Fibroblast of lung (primary cell): Measurements from ENCODE around the gene PGAM5. TPM values are rescaled to one million over a fixed set of nuclear protein-coding genes. Genes with fewer than 3 reads are reported as not detected.

Experiments used
- DNase-seq, 2 donors: peaks; one replicate each; pipeline versions ENCODE4 v3.0.0 to v3.0.0-alpha.2; 2010; ENCODE audit warnings: low read depth in 2 of 2
- H2AFZ ChIP-seq: 2 replicates; pipeline ENCODE4 v1.5.1; 2012; ENCODE audit warnings: low read length, control low read depth, inconsistent platforms
- H3K27ac ChIP-seq: 2 replicates; pipeline ENCODE4 v1.5.1; 2011; ENCODE audit warnings: low read length, control low read depth; ENCODE audit not compliant: insufficient read depth
- H3K27me3 ChIP-seq: 2 replicates; pipeline ENCODE4 v1.5.1; 2011; ENCODE audit warnings: mild to moderate bottlenecking, low read length; ENCODE audit not compliant: control insufficient read depth, insufficient read depth
- H3K36me3 ChIP-seq: 2 replicates; pipeline ENCODE4 v1.5.1; 2011; ENCODE audit warnings: low read length; ENCODE audit not compliant: control insufficient read depth, insufficient read depth
- H3K4me1 ChIP-seq: 2 replicates; pipeline ENCODE4 v1.5.1; 2011; ENCODE audit warnings: low read length; ENCODE audit not compliant: control insufficient read depth, insufficient read depth; ENCODE audit errors: extremely low read depth
- H3K4me2 ChIP-seq: 2 replicates; pipeline ENCODE4 v1.5.1; 2011; ENCODE audit warnings: low read length, control low read depth; ENCODE audit not compliant: insufficient read depth; ENCODE audit errors: extremely low read depth
- H3K4me3 ChIP-seq, 4 experiments: fragments of 200-600 bp in 1 of 4; sonication (generic) in 1 of 4; replicated peaks in 1 of 4; 2 replicates each; pipeline ENCODE4 v1.5.1; 2011 to 2016; ENCODE audit warnings: low read length in 4 of 4, low read depth in 3 of 4, mild to moderate bottlenecking in 3 of 4, control low read depth in 2 of 4, inconsistent platforms in 1 of 4, mixed read lengths in 1 of 4; ENCODE audit not compliant: insufficient read depth in 1 of 4; ENCODE audit errors: control extremely low read depth in 1 of 4
- H3K79me2 ChIP-seq: 2 replicates; pipeline ENCODE4 v1.5.1; 2012; ENCODE audit warnings: mild to moderate bottlenecking, low read length, inconsistent platforms; ENCODE audit not compliant: control insufficient read depth, insufficient read depth
- H3K9ac ChIP-seq: 2 replicates; pipeline ENCODE4 v1.5.1; 2011; ENCODE audit warnings: mild to moderate bottlenecking, low read length, control low read depth; ENCODE audit not compliant: insufficient read depth
- H3K9me3 ChIP-seq: 2 replicates; pipeline ENCODE4 v1.5.1; 2012; ENCODE audit warnings: low read depth, low read length; ENCODE audit not compliant: control insufficient read depth, insufficient read depth
- H4K20me1 ChIP-seq: 2 replicates; pipeline ENCODE4 v1.5.1; 2011; ENCODE audit warnings: low read length; ENCODE audit not compliant: control insufficient read depth, insufficient read depth; ENCODE audit errors: extremely low read depth
- CTCF ChIP-seq, 2 donors: IDR thresholded peaks in 1 of 2; conservative IDR thresholded peaks in 1 of 2; 1 replicate in 1 of 2; 2 replicates in 1 of 2; pipeline ENCODE4 v1.5.1; 2011 to 2012; ENCODE audit warnings: low read length in 2 of 2, control low read depth in 1 of 2, inconsistent platforms in 1 of 2, low read depth in 1 of 2, mild to moderate bottlenecking in 1 of 2
- EZH2 ChIP-seq: IDR thresholded peaks from 2 replicates; pipeline ENCODE4 v1.5.1; 2012; ENCODE audit warnings: low read length, control low read depth, mild to moderate bottlenecking; ENCODE audit errors: missing control alignments
- polyA minus RNA-seq: library from RNA; depleted of rRNA, polyadenylated mRNA; stranded (reverse); fragments of >200 nt; gene quantifications from 2 replicates; pipeline ENCODE4 v1.2.3, GENCODE V29; 2011; ENCODE audit warnings: low replicate concordance
- polyA plus RNA-seq, 2 donors: library from polyadenylated mRNA; depleted of rRNA in 1 of 2; stranded (reverse) in 1 of 2; unstranded in 1 of 2; fragments of >200 nt; gene quantifications; 2 replicates each; pipeline ENCODE4 v1.2.1, GENCODE V29; 2011 to 2012; ENCODE audit warnings: missing spikeins in 1 of 2
- total RNA-seq: library from RNA; depleted of rRNA; stranded (reverse); fragments of >200 nt; gene quantifications from 2 replicates; pipeline ENCODE4 v1.2.1, GENCODE V29; 2014

The PGAM5 gene
- total RNA-seq (27.1 and 27.7 TPM in 2 replicates), polyA plus RNA-seq (9.8 and 20.2 TPM in 2 replicates), polyA minus RNA-seq (28.4 and 75.8 TPM in 2 replicates)
- polyA plus RNA-seq (2012), result 15.6 and 30.3 TPM in 2 replicates

GRCh38 chr12:132710405-132711079 is at the start of gene PGAM5:
TSS of gene PGAM5 (plus strand) at chr12:132710842. CDS start at chr12:132710877, 35 bp downstream.
- Histone ChIP-seq H3K4me3 (peak within 1 kb of the TSS; percentile 69 to 92 (median 86)), H3K9me3 (no peaks in the 10 kb centered on the region), H3K9ac (peak within 1 kb of the TSS; percentile 75), H4K20me1 (no peaks in the 10 kb centered on the region), H3K4me1 (no peaks in the 10 kb centered on the region), H3K4me2 (peak within 1 kb of the TSS; percentile 65), H2AFZ (peak within 1 kb of the TSS; percentile 17), H3K79me2 (peaks cover 30% of the 10 kb centered on the region), H3K27me3 (no peaks in the 10 kb centered on the region), H3K36me3 (peaks cover 1% of the 10 kb centered on the region), H3K27ac (peak within 1 kb of the TSS; percentile 47)
- DNase-seq, result peak; percentile 71 to 79
- TF ChIP-seq EZH2, result no peak
- no peak for TF ChIP-seq CTCF (conservative IDR thresholded peaks at IDR 0.05 in 1 of 2, IDR thresholded peaks at IDR 0.05 in 1 of 2; ENCODE audit: low read depth in 1 of 2, low read length in 2 of 2)

- no peaks in the 10 kb centered on the region for H4K20me1 ChIP-seq
These were observed 49.6 kb upstream of the PGAM5 start for GRCh38 chr12:132660996-132661395.

GRCh38 chr12:132661972-132662371 is 48.7 kb upstream of the PGAM5 start:
- Histone ChIP-seq H3K4me3 (no peak overlapping the region), H3K36me3 (peaks cover 23% of the 10 kb centered on the region), H4K20me1 (no peaks in the 10 kb centered on the region), H3K9ac (no peak overlapping the region), H3K4me2 (no peak overlapping the region), H3K27ac (no peak overlapping the region), H3K4me1 (no peaks in the 10 kb centered on the region), H3K79me2 (no peaks in the 10 kb centered on the region), H2AFZ (no peak overlapping the region), H3K27me3 (no peaks in the 10 kb centered on the region), H3K9me3 (no peaks in the 10 kb centered on the region)
- TF ChIP-seq EZH2 (no peak), CTCF (conservative IDR thresholded peaks at IDR 0.05 in 1 of 2, IDR thresholded peaks at IDR 0.05 in 1 of 2; ENCODE audit: low read depth in 1 of 2, low read length in 2 of 2) (no peak)
- no peak for DNase-seq

More at GRCh38 chr12:132660996-132661395, 49.6 kb upstream of the PGAM5 start:
- Histone ChIP-seq H3K79me2 (no peaks in the 10 kb centered on the region), H3K9ac (no peak overlapping the region), H3K4me1 (no peaks in the 10 kb centered on the region), H3K4me2 (no peak overlapping the region), H3K4me3 (no peak overlapping the region), H2AFZ (no peak overlapping the region), H3K36me3 (peaks cover 21% of the 10 kb centered on the region), H3K9me3 (no peaks in the 10 kb centered on the region), H3K27me3 (no peaks in the 10 kb centered on the region), H3K27ac (no peak overlapping the region)
- TF ChIP-seq CTCF (conservative IDR thresholded peaks at IDR 0.05 in 1 of 2, IDR thresholded peaks at IDR 0.05 in 1 of 2; ENCODE audit: low read depth in 1 of 2, low read length in 2 of 2) (no peak), EZH2 (no peak)
- no peak for DNase-seq
